Osteoblast (primary cell): Measurements from ENCODE around the gene SPDYE4. TPM values are rescaled to one million over a fixed set of nuclear protein-coding genes. Genes with fewer than 3 reads are reported as not detected.

ENCODE experiments used
- DNase-seq: peaks from one replicate; pipeline ENCODE4 v3.0.0; 2011; ENCODE audit warnings: low spot score, mixed read lengths; ENCODE audit not compliant: insufficient read length; ENCODE audit errors: missing footprints
- H2AFZ ChIP-seq: 2 replicates; pipeline ENCODE4 v1.6.0; 2011; ENCODE audit warnings: mild to moderate bottlenecking, low read length
- H3K27ac ChIP-seq: 2 replicates; pipeline ENCODE4 v1.5.1; 2011; ENCODE audit warnings: mild to moderate bottlenecking, low read depth, low read length, moderate library complexity
- H3K27me3 ChIP-seq: 2 replicates; pipeline ENCODE4 v1.6.0; 2012; ENCODE audit warnings: mild to moderate bottlenecking, control low read depth, inconsistent platforms, low read length, moderate library complexity; ENCODE audit not compliant: insufficient read depth
- H3K36me3 ChIP-seq: 2 replicates; pipeline ENCODE4 v1.5.1; 2011; ENCODE audit warnings: mild to moderate bottlenecking, low read length, control low read depth, moderate library complexity; ENCODE audit not compliant: insufficient read depth
- H3K4me1 ChIP-seq: 2 replicates; pipeline ENCODE4 v1.5.1; 2011; ENCODE audit warnings: mild to moderate bottlenecking, low read length, control low read depth, moderate library complexity; ENCODE audit not compliant: insufficient read depth
- H3K4me2 ChIP-seq: 2 replicates; pipeline ENCODE4 v1.6.0; 2011; ENCODE audit warnings: mild to moderate bottlenecking, low read length; ENCODE audit not compliant: insufficient read depth
- H3K4me3 ChIP-seq: fragments of 200-600 bp; sonication (generic); 3 replicates; pipeline ENCODE4 v1.5.1; 2012; ENCODE audit warnings: mild to moderate bottlenecking, low read length, inconsistent platforms; ENCODE audit not compliant: insufficient read depth
- H3K79me2 ChIP-seq: 2 replicates; pipeline ENCODE4 v1.6.0; 2012; ENCODE audit warnings: mild to moderate bottlenecking, low read length, control low read depth, inconsistent platforms; ENCODE audit not compliant: insufficient read depth
- H3K9me3 ChIP-seq: 2 replicates; pipeline ENCODE4 v1.5.1; 2011; ENCODE audit warnings: low read depth, low read length, control low read depth
- H4K20me1 ChIP-seq: 2 replicates; pipeline ENCODE4 v1.6.0; 2012; ENCODE audit warnings: mild to moderate bottlenecking, low read length, control low read depth; ENCODE audit not compliant: insufficient read depth
- total RNA-seq: library from RNA; depleted of rRNA; stranded (reverse); fragments of >200 nt; gene quantifications from 2 replicates; pipeline ENCODE4 v1.2.3, GENCODE V29; 2012
- TF ChIP-seq, protein P1 (sequence below): IDR thresholded peaks from 2 replicates; pipeline ENCODE4 v1.5.1; 2011; ENCODE audit warnings: mild to moderate bottlenecking, low read depth, low read length, moderate library complexity; ENCODE audit errors: extremely low read depth

The SPDYE4 gene
- total RNA-seq, 1 donor, result not detected

DNA sequence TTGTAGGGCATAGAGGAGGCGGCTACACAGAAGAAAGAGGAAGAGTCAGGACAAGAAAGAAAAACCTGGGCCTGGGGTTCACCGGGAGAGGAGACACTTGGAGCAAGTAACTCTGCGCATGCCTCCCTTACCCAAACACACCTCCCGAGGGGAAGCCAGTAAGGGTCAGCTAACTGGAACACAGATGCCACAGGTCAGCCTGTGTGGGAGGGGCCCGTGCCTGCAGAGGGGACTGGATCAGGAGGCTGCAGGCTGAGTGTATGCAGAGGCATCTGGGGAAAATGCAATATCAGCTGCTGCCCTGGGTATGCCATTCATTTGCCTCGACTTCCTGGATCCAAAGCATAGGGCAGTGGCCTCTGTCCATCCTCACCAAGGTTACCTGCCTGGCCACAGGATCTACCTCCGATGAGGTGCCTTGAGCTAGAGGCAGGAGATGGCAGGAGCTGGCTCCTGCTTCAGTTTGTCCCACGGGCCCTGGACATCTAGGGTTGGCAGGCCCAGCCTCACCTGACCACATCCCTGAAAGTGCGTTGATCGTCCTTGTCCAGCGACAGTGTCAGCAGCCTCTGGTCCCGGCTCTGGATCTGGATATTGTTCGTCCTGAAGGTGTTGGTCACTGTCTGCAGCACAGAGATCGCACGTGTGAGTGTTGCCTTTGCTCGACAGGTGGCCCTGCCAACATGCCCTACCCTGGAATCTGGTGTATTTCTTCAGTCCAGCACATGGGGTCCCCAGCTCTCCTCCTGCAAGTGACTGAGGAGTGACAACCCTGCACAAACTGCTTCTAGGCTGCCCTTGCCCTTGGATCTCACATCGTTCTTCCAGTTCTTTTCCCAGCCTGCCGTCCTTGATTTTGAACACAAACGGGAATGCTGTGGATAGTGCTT lies 45.4 kb upstream of the SPDYE4 start:
- TF ChIP-seq, protein P1, sequence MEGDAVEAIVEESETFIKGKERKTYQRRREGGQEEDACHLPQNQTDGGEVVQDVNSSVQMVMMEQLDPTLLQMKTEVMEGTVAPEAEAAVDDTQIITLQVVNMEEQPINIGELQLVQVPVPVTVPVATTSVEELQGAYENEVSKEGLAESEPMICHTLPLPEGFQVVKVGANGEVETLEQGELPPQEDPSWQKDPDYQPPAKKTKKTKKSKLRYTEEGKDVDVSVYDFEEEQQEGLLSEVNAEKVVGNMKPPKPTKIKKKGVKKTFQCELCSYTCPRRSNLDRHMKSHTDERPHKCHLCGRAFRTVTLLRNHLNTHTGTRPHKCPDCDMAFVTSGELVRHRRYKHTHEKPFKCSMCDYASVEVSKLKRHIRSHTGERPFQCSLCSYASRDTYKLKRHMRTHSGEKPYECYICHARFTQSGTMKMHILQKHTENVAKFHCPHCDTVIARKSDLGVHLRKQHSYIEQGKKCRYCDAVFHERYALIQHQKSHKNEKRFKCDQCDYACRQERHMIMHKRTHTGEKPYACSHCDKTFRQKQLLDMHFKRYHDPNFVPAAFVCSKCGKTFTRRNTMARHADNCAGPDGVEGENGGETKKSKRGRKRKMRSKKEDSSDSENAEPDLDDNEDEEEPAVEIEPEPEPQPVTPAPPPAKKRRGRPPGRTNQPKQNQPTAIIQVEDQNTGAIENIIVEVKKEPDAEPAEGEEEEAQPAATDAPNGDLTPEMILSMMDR, result no peak
- Histone ChIP-seq H3K36me3 (no peaks in the 10 kb centered on the region), H3K4me2 (no peak overlapping the region), H3K27ac (no peak overlapping the region), H2AFZ (no peak overlapping the region), H3K27me3 (peaks cover 9% of the 10 kb centered on the region), H4K20me1 (no peaks in the 10 kb centered on the region), H3K79me2 (no peaks in the 10 kb centered on the region), H3K9me3 (no peaks in the 10 kb centered on the region), H3K4me1 (no peaks in the 10 kb centered on the region), H3K4me3 (no peak overlapping the region)
- DNase-seq, result no peak

DNA sequence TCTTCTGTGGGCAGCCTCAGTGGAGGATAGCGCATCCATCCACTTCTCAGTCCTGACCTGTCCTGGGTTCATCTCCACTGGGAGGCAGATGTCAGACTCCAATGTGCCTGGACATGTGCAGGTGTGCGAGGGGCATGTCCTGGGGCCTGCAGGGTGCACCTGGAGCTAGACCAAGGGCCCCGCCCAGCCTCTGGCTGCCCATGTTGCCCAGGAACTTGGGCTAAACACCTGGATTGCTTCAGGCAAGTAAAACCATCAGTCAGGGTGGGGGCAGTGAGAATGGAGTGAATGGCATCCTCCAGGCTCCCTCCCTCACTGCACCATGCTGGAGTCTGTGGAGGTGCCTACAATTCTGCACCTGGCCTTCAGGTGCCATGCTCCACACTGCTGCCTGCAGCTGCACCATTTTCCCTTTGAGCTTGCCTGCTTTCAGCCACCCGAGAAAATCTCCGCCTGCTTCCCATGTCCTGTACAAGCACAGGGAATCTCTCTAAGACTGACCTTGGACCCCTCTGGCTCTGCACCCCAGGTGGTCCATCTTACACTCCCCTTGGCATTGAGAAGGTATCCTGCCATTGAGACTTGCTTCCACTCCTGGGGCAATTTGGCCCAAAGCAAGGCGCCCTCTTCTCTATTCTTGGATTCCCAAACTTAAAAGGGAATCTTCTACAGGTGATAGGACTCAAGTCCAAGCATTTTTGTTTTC lies 42.9 kb upstream of the SPDYE4 start:
- H3K36me3 ChIP-seq, result no peaks in the 10 kb centered on the region
- no peaks in the 10 kb centered on the region for H4K20me1 ChIP-seq
- TF ChIP-seq, protein P1, result no peak
- no peaks in the 10 kb centered on the region for H3K9me3 ChIP-seq
- no peak overlapping the region for H3K4me3 ChIP-seq
- no peaks in the 10 kb centered on the region for H3K4me1 ChIP-seq
- no peaks in the 10 kb centered on the region for H3K79me2 ChIP-seq
- DNase-seq, result no peak
- H3K4me2 ChIP-seq, result no peak overlapping the region
- H3K27me3 ChIP-seq, result peaks cover 24% of the 10 kb centered on the region
- no peak overlapping the region for H2AFZ ChIP-seq
- no peak overlapping the region for H3K27ac ChIP-seq

DNA sequence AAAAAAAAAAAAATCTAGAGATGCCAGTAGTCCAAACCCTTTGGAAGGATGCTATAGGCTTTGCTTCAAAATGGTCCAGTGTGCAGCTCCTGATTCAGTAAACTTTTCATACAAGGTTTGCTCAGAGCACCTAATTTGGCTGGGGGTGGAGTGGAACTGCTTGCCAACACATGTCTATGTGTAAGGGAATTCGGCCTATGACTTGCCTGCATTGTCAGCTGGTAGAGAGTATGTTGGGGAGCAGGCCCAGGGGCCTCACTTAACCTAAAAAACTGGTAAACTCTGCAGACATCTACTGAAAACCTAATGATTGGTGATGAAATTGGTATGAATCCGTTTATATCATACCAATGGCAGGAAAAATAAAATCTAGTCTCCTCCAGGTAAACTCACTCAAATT lies 42.3 kb upstream of the SPDYE4 start:
- no peak overlapping the region for H2AFZ ChIP-seq
- no peaks in the 10 kb centered on the region for H3K9me3 ChIP-seq
- DNase-seq, result no peak
- no peaks in the 10 kb centered on the region for H3K36me3 ChIP-seq
- no peak overlapping the region for H3K4me2 ChIP-seq
- no peak overlapping the region for H3K27ac ChIP-seq
- no peaks in the 10 kb centered on the region for H4K20me1 ChIP-seq
- H3K27me3 ChIP-seq, result peaks cover 27% of the 10 kb centered on the region
- H3K79me2 ChIP-seq, result no peaks in the 10 kb centered on the region
- TF ChIP-seq, protein P1, result no peak
- no peak overlapping the region for H3K4me3 ChIP-seq
- no peaks in the 10 kb centered on the region for H3K4me1 ChIP-seq
